ENCODE results near the gene SESTD1. TPM values are rescaled to one million over a fixed set of nuclear protein-coding genes. Genes with fewer than 3 reads are reported as not detected.

The SESTD1 gene
- total and polyA plus RNA-seq, 2 donors (not counting 1 experiment from before 2014, with no cell fraction given): 16.8 to 51.9 TPM

GRCh38 chr2:179104736-179105135 is 159.9 kb downstream of the SESTD1 start:
- Histone ChIP-seq H3K4me2 (ENCODE audit: extremely low read depth, insufficient read depth, low read length) (no peak overlapping the region), H3K4me1 (ENCODE audit: control insufficient read depth, extremely low read depth, insufficient read depth, low read length) (peaks cover 9% of the 10 kb centered on the region), H3K4me3 (replicated peaks in 1 of 4; ENCODE audit: control extremely low read depth in 1 of 4, insufficient read depth in 1 of 4, low read depth in 3 of 4, low read length in 4 of 4) (no peak overlapping the region), H3K79me2 (ENCODE audit: control insufficient read depth, insufficient read depth, low read length) (no peaks in the 10 kb centered on the region), H4K20me1 (ENCODE audit: control insufficient read depth, extremely low read depth, insufficient read depth, low read length) (no peaks in the 10 kb centered on the region), H3K9ac (ENCODE audit: insufficient read depth, low read length) (no peak overlapping the region), H3K36me3 (ENCODE audit: control insufficient read depth, insufficient read depth, low read length) (no peaks in the 10 kb centered on the region), H3K27ac (ENCODE audit: insufficient read depth, low read length) (no peak overlapping the region), H3K27me3 (ENCODE audit: control insufficient read depth, insufficient read depth, low read length) (no peaks in the 10 kb centered on the region), H3K9me3 (ENCODE audit: control insufficient read depth, insufficient read depth, low read depth, low read length) (no peaks in the 10 kb centered on the region), H2AFZ (ENCODE audit: low read length) (no peak overlapping the region)
- DNase-seq (ENCODE audit: low read depth in 2 of 2): peak; percentile 42 to 81
- TF ChIP-seq EZH2 (IDR thresholded peaks at IDR 0.05; ENCODE audit: low read length, missing control alignments): no peak
- TF ChIP-seq CTCF (conservative IDR thresholded peaks at IDR 0.05 in 1 of 2, IDR thresholded peaks at IDR 0.05 in 1 of 2; ENCODE audit: low read depth in 1 of 2, low read length in 2 of 2): no peak

- no peaks in the 10 kb centered on the region for H4K20me1 ChIP-seq (ENCODE audit: control insufficient read depth, extremely low read depth, insufficient read depth, low read length)
- DNase-seq (ENCODE audit: low read depth in 2 of 2): no peak
- no peak overlapping the region for H3K4me2 ChIP-seq (ENCODE audit: extremely low read depth, insufficient read depth, low read length)
- no peaks in the 10 kb centered on the region for H3K27me3 ChIP-seq (ENCODE audit: control insufficient read depth, insufficient read depth, low read length)
- H2AFZ ChIP-seq (ENCODE audit: low read length): no peak overlapping the region
- H3K9ac ChIP-seq (ENCODE audit: insufficient read depth, low read length): no peak overlapping the region
- H3K4me3 ChIP-seq (replicated peaks in 1 of 4; ENCODE audit: control extremely low read depth in 1 of 4, insufficient read depth in 1 of 4, low read depth in 3 of 4, low read length in 4 of 4): no peak overlapping the region
- H3K79me2 ChIP-seq (ENCODE audit: control insufficient read depth, insufficient read depth, low read length): no peaks in the 10 kb centered on the region
- no peak for TF ChIP-seq EZH2 (IDR thresholded peaks at IDR 0.05; ENCODE audit: low read length, missing control alignments)
- no peak for TF ChIP-seq CTCF (conservative IDR thresholded peaks at IDR 0.05 in 1 of 2, IDR thresholded peaks at IDR 0.05 in 1 of 2; ENCODE audit: low read depth in 1 of 2, low read length in 2 of 2)
- H3K9me3 ChIP-seq (ENCODE audit: control insufficient read depth, insufficient read depth, low read depth, low read length): no peaks in the 10 kb centered on the region
- no peak overlapping the region for H3K27ac ChIP-seq (ENCODE audit: insufficient read depth, low read length)
- H3K36me3 ChIP-seq (ENCODE audit: control insufficient read depth, insufficient read depth, low read length): no peaks in the 10 kb centered on the region
- no peaks in the 10 kb centered on the region for H3K4me1 ChIP-seq (ENCODE audit: control insufficient read depth, extremely low read depth, insufficient read depth, low read length)
Measured at GRCh38 chr2:179098080-179098689, 166.4 kb downstream of the SESTD1 start.

GRCh38 chr2:179097131-179097530 is 167.5 kb downstream of the SESTD1 start:
- TF ChIP-seq EZH2 (IDR thresholded peaks at IDR 0.05; ENCODE audit: low read length, missing control alignments) (no peak), CTCF (conservative IDR thresholded peaks at IDR 0.05 in 1 of 2, IDR thresholded peaks at IDR 0.05 in 1 of 2; ENCODE audit: low read depth in 1 of 2, low read length in 2 of 2) (no peak)
- Histone ChIP-seq H3K9ac (ENCODE audit: insufficient read depth, low read length) (no peak overlapping the region), H3K27me3 (ENCODE audit: control insufficient read depth, insufficient read depth, low read length) (no peaks in the 10 kb centered on the region), H3K4me2 (ENCODE audit: extremely low read depth, insufficient read depth, low read length) (no peak overlapping the region), H3K27ac (ENCODE audit: insufficient read depth, low read length) (no peak overlapping the region), H3K9me3 (ENCODE audit: control insufficient read depth, insufficient read depth, low read depth, low read length) (no peaks in the 10 kb centered on the region), H3K4me3 (replicated peaks in 1 of 4; ENCODE audit: control extremely low read depth in 1 of 4, insufficient read depth in 1 of 4, low read depth in 3 of 4, low read length in 4 of 4) (no peak overlapping the region), H3K36me3 (ENCODE audit: control insufficient read depth, insufficient read depth, low read length) (no peaks in the 10 kb centered on the region), H3K4me1 (ENCODE audit: control insufficient read depth, extremely low read depth, insufficient read depth, low read length) (no peaks in the 10 kb centered on the region), H4K20me1 (ENCODE audit: control insufficient read depth, extremely low read depth, insufficient read depth, low read length) (no peaks in the 10 kb centered on the region), H2AFZ (ENCODE audit: low read length) (no peak overlapping the region), H3K79me2 (ENCODE audit: control insufficient read depth, insufficient read depth, low read length) (no peaks in the 10 kb centered on the region)
- DNase-seq (ENCODE audit: low read depth in 2 of 2): no peak

Data from fibroblast of lung (primary cell).